GM23248 (cell line): ENCODE measurements around the gene NEK10.

Source experiments
- EZH2 ChIP-seq: fragments of 200-600 bp; sonication (generic); IDR thresholded peaks from 2 replicates; pipeline ENCODE4 v1.6.1; 2018; ENCODE audit warnings: antibody characterized with exemption, mild to moderate bottlenecking; ENCODE audit not compliant: insufficient read depth, poor library complexity, severe bottlenecking
- EZH2phosphoT487 ChIP-seq: fragments of 200-600 bp; sonication (generic); IDR thresholded peaks from 2 replicates; pipeline ENCODE4 v1.6.1; 2018; ENCODE audit warnings: antibody characterized with exemption, moderate library complexity, mild to moderate bottlenecking, low read depth; ENCODE audit not compliant: insufficient read depth

DNA sequence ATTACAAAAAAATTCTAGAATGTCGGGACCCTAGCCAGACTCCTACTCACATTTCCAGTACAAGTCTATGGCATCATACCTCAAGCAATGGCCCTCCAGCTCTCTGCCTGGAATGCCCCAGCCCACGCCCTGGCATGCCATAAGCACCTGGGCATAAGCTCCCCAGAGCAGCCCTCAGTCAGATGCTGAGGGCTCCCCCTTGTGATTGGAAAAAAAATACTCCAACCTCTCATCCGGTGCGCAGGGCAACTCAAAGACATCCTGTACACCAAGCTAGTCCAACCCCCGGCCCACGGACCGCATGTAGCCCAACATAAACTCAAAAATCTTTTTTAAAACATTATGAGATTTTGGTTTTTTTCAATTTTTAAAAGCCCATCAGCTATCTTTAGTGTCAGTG is 115.4 kb downstream of the NEK10 start:
- TF ChIP-seq EZH2 (no peak), EZH2phosphoT487 (no peak)
